GM20000 (cell line): ENCODE results near the gene TP73.

Experiments used
- DNase-seq: peaks from one replicate; pipeline ENCODE4 v3.0.0; 2012; ENCODE audit warnings: low spot score
- TF ChIP-seq, protein P1 (sequence below): IDR thresholded peaks from 2 replicates; pipeline ENCODE4 v1.5.1; 2012; ENCODE audit warnings: mild to moderate bottlenecking, control low read depth; ENCODE audit errors: extremely low read depth, missing control alignments

Gene TP73

DNA sequence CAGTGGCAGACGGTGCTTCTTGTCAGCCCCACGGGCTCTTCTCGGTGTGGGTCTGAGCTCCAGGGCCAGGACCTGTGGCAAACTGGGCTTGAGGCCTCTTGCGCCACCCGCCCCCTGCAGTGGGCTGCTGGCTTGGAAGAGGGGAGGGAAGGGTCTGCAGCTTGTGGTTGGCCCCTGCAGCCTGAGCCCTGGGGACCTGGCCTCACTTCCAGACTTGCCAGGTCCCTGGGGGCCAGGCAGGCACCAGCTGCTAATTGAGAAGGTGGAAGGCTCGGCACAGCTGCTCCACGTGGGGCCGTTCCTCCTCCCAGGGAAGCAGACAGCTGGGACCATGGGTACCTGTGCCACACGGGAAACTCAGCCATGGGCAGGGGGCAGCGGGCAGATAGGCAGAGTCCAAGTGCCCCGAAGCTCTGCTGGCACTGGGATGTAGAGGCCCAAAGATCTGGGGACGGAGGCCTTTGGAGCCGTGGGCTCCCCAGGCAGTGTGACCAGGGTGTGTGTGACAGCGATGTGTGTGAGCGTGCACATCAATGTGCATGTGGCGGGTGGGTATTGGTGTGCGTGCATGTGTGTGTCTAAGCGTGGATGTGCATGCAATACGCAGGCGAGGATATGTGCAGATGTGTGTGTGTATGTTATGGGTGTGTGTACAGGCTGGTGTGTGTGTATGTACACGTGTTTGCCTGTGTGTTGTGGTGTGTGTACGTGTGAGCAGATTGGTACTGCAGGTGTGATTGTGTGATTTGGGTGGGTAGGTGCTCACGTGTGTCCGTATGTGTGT lies 39.3 kb downstream of the TP73 start:
- TF ChIP-seq, protein P1, sequence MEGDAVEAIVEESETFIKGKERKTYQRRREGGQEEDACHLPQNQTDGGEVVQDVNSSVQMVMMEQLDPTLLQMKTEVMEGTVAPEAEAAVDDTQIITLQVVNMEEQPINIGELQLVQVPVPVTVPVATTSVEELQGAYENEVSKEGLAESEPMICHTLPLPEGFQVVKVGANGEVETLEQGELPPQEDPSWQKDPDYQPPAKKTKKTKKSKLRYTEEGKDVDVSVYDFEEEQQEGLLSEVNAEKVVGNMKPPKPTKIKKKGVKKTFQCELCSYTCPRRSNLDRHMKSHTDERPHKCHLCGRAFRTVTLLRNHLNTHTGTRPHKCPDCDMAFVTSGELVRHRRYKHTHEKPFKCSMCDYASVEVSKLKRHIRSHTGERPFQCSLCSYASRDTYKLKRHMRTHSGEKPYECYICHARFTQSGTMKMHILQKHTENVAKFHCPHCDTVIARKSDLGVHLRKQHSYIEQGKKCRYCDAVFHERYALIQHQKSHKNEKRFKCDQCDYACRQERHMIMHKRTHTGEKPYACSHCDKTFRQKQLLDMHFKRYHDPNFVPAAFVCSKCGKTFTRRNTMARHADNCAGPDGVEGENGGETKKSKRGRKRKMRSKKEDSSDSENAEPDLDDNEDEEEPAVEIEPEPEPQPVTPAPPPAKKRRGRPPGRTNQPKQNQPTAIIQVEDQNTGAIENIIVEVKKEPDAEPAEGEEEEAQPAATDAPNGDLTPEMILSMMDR, result no peak
- DNase-seq, result no peak

- TF ChIP-seq, protein P1, result no peak
- DNase-seq, result no peak
These were observed 40.3 kb downstream of the TP73 start for GRCh38 chr1:3692598-3692997.

DNA sequence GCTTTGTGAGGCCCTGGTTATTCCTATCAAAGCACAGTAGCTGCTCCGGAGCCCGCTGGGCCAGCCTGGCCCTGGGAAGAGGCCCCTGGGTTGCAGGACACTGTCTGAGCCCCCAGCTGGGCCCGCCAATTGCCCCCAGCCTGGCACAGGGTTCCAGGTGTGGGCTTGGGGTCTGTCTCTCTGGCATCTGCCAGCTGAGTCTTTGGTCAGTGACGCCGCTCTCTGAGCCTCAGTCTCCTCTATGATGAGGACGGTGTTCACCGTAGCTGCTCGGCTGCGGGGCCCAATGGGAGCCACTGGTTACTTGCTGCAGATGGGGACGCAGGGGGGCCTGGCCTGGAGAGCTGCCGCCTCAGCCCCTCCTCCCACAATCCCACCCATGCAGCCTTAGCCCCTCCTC lies 41.0 kb downstream of the TP73 start:
- no peak for DNase-seq
- TF ChIP-seq, protein P1, result no peak

DNA sequence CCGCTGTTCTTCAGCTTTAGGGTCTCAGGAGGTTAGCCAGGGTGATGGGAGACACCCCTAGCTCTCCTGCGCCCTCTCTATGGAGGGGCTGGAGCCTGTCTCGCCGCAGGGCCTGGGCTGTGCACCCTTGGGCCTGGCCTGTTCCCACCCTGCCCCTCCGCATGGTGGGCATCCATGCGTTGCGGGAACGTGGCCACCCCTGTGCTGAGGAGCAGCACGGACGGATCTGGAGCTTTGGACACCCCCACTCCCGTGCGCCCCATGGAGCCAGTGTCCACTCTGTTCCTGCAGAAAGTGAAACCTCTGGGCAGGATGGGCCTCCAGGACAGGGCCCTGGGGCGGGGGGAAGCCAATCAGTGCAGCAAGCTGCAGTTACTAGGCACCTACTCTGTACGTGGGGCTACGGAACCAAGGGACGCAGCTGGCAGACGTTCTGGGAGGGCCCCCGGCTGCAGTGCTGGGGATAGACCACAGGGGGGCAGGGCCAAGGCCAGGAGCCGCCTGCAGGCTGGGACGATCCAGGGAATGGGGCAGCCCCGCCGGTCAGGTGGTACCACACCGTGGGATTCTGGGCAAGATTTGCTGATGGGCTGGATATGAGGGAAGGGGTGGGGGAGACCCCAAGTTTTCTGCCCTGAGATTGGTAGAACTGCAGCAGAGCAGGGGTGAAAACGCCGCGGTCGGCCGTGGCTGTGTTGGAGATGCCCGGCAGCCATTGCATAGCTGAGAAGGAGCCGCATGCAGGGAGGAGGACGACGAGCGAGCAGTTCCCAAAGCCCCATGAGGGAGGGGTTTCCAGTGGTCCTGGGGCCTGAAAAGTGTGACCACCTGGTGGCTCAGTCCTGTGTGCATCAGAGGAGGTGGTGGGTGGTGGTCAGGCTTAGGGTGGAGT lies 43.3 kb downstream of the TP73 start:
- TF ChIP-seq, protein P1, result peak; percentile 50
- peak; percentile 86 for DNase-seq

DNA sequence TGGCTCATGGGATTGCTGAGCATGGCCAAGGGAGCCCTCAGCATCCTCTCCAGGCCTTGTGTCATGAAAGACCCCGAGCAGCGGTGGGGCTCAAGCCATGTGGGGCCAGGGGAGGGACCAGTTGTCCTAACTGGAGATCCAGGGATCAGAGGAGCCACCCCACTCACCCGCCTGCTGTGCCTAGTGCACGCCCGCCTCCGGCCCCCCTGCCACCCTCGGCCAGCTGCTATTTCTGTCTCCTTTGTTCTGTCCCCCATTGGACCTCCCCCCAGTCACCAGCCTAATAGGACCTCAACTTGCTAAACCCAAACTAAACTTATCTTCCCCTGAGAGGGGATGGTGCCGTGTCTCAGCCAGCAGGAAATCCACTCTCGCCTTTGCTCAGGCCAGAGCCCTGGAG lies 44.4 kb downstream of the TP73 start:
- TF ChIP-seq, protein P1, result no peak
- DNase-seq, result no peak

GRCh38 chr1:3697104-3697503 lies 44.8 kb downstream of the TP73 start:
- TF ChIP-seq, protein P1, result no peak

DNA sequence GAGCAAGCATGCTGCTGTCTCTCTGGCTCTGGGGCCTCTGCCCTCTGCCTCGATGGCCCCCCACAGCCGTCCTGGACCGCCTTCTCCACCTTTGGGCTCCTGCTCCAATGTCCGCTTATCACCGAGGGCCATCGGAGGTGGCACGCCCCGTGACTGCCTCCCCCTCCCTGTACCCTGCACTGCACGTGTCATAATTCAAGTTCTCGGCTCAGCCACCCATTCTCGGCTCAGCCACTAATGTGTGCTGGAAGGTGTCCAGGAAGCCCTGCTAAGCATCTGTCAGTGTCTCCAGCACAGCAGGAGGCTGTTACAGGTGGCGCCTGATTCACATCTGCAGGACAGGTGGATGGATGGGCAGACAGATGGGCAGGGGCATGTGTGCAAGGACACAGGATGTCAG lies 45.5 kb downstream of the TP73 start:
- no peak for DNase-seq

More at GRCh38 chr1:3697104-3697503, 44.8 kb downstream of the TP73 start:
- no peak for DNase-seq

More for the DNA sequence above, 45.5 kb downstream of the TP73 start:
- TF ChIP-seq, protein P1, result no peak
